ENCODE data around the gene CACNA1F.

- TF ChIP-seq CHD1 (IDR thresholded peaks at IDR 0.05; ENCODE audit: low read depth, low read length) (no peak), TAF1 (IDR thresholded peaks at IDR 0.05; ENCODE audit: borderline replicate concordance, low read depth, low read length) (no peak), POLR2AphosphoS5 (IDR thresholded peaks at IDR 0.05; ENCODE audit: low read length) (no peak), ZBTB40 (IDR thresholded peaks at IDR 0.05; ENCODE audit: borderline replicate concordance) (no peak), NRF1 (conservative IDR thresholded peaks at IDR 0.05; ENCODE audit: low read depth, low read length) (no peak), CBFB (IDR thresholded peaks at IDR 0.05; ENCODE audit: low read depth) (no peak), MXI1 (IDR thresholded peaks at IDR 0.05; ENCODE audit: low read depth, low read length) (no peak), EZH2 (IDR thresholded peaks at IDR 0.05; ENCODE audit: borderline replicate concordance, control insufficient read depth, low read depth, low read length) (no peak)
Measured at GRCh38 chrX:49199315-49199595, 33.9 kb downstream of the CACNA1F start.

Data from GM12878 (cell line).